ENCODE data around the gene RXFP4. TPM values are rescaled to one million over a fixed set of nuclear protein-coding genes. Genes with fewer than 3 reads are reported as not detected.

Gene RXFP4
- polyA plus RNA-seq, 3 donors = 0.08 TPM; not detected in 2

- Mint-ChIP-seq H3K4me3 (peak overlapping the region; percentile 79 to 89), H3K4me1 (peaks cover 50% of the 10 kb centered on the region), H3K9me3 (no peaks in the 10 kb centered on the region), H3K27me3 (ENCODE audit: low read depth in 3 of 3) (no peaks in the 10 kb centered on the region), H3K27ac (peak overlapping the region; percentile 97 to 100 (median 99)), H3K36me3 (peaks cover 0 to 8% of the 10 kb centered on the region in 2 donors)
- Histone ChIP-seq H3K4me1 (ENCODE audit: control insufficient read depth in 1 of 2, insufficient read depth in 2 of 2, low read length in 2 of 2) (peaks cover 40 to 41% of the 10 kb centered on the region in 2 donors), H3K27me3 (ENCODE audit: control insufficient read depth in 2 of 2, insufficient read depth in 2 of 2, low read length in 2 of 2) (no peaks in the 10 kb centered on the region), H3K79me2 (ENCODE audit: insufficient read depth, low read length) (peaks cover 9% of the 10 kb centered on the region), H3K9me3 (replicated peaks in 1 of 2; ENCODE audit: control insufficient read depth in 1 of 2, insufficient read depth in 1 of 2, low read length in 2 of 2) (no peaks in the 10 kb centered on the region), H3K4me3 (replicated peaks in 1 of 3; ENCODE audit: low read depth in 2 of 3, low read length in 3 of 3) (peak overlapping the region; percentile 28 to 72 (median 35)), H3K9ac (ENCODE audit: insufficient read depth, low read length, poor library complexity, severe bottlenecking) (peak overlapping the region; percentile 81), H3K36me3 (replicated peaks in 1 of 2; ENCODE audit: control insufficient read depth in 1 of 2, insufficient read depth in 2 of 2, low read length in 2 of 2) (no peaks in the 10 kb centered on the region), H3K4me2 (replicated peaks; ENCODE audit: extremely low read depth, low read length, poor library complexity, severe bottlenecking) (peak overlapping the region; percentile 74), H4K20me1 (ENCODE audit: insufficient read depth, low read length) (no peaks in the 10 kb centered on the region), H3K27ac (ENCODE audit: low read depth in 1 of 2, low read length in 2 of 2) (peak overlapping the region; percentile 94 to 97), H2AFZ (ENCODE audit: insufficient read depth, low read depth, low read length, poor library complexity, severe bottlenecking) (peak overlapping the region; percentile 15)
- 15% methylated on average over 9 of the region's 9 CpGs for WGBS (ENCODE audit: insufficient coverage)
- TF ChIP-seq CTCF (IDR thresholded peaks at IDR 0.05) = peak; percentile 99
- intact Hi-C loops (cut with micrococcal nuclease) = loop anchor here (1.0 to 2.0 kb wide), 4 partner anchors 10 to 51 kb away; no protein-coding TSS in a partner anchor
- peak; percentile 80 to 89 (median 85) for DNase-seq
Measured at GRCh38 chr1:155989242-155990004, 48.0 kb downstream of the RXFP4 start.

- peak overlapping the region; percentile 94 to 97 for H3K27ac ChIP-seq (ENCODE audit: low read depth in 1 of 2, low read length in 2 of 2)
- TF ChIP-seq CTCF (IDR thresholded peaks at IDR 0.05) = no peak
- Mint-ChIP-seq H3K9me3 (no peaks in the 10 kb centered on the region), H3K36me3 (peaks cover 0 to 10% of the 10 kb centered on the region in 2 donors), H3K27me3 (ENCODE audit: low read depth in 3 of 3) (peaks cover 0 to 1% (median 0%) of the 10 kb centered on the region in 3 donors), H3K27ac (peak overlapping the region; percentile 97 to 100 (median 99)), H3K4me3 (peak overlapping the region; percentile 79 to 89), H3K4me1 (peaks cover 49% of the 10 kb centered on the region)
- no peak overlapping the region for H2AFZ ChIP-seq (ENCODE audit: insufficient read depth, low read depth, low read length, poor library complexity, severe bottlenecking)
- intact Hi-C loops (cut with micrococcal nuclease) = loop anchor here in 1 of 2 donors (2.0 kb wide), 1 partner anchor 27 kb away; no protein-coding TSS in a partner anchor
- peak overlapping the region; percentile 81 for H3K9ac ChIP-seq (ENCODE audit: insufficient read depth, low read length, poor library complexity, severe bottlenecking)
- peaks cover 40 to 41% of the 10 kb centered on the region in 2 donors for H3K4me1 ChIP-seq (ENCODE audit: control insufficient read depth in 1 of 2, insufficient read depth in 2 of 2, low read length in 2 of 2)
- peak; percentile 93 to 98 (median 95) for DNase-seq
- 0% methylated on average over 2 of the region's 6 CpGs for WGBS (ENCODE audit: insufficient coverage)
- peak overlapping the region; percentile 74 for H3K4me2 ChIP-seq (replicated peaks; ENCODE audit: extremely low read depth, low read length, poor library complexity, severe bottlenecking)
- H3K4me3 ChIP-seq (replicated peaks in 1 of 3; ENCODE audit: low read depth in 2 of 3, low read length in 3 of 3) = peak overlapping the region; percentile 6 to 72 (median 28)
- peaks cover 7% of the 10 kb centered on the region for H3K79me2 ChIP-seq (ENCODE audit: insufficient read depth, low read length)
- no peaks in the 10 kb centered on the region for H4K20me1 ChIP-seq (ENCODE audit: insufficient read depth, low read length)
- H3K36me3 ChIP-seq (replicated peaks in 1 of 2; ENCODE audit: control insufficient read depth in 1 of 2, insufficient read depth in 2 of 2, low read length in 2 of 2) = no peaks in the 10 kb centered on the region
- no peaks in the 10 kb centered on the region for H3K27me3 ChIP-seq (ENCODE audit: control insufficient read depth in 2 of 2, insufficient read depth in 2 of 2, low read length in 2 of 2)
- H3K9me3 ChIP-seq (replicated peaks in 1 of 2; ENCODE audit: control insufficient read depth in 1 of 2, insufficient read depth in 1 of 2, low read length in 2 of 2) = no peaks in the 10 kb centered on the region
Measured at GRCh38 chr1:155990005-155990739, 48.7 kb downstream of the RXFP4 start.

All from CD14-positive monocyte (primary cell).